Activated CD4-positive, CD25-positive, alpha-beta regulatory T cell treated with anti-CD3 and anti-CD28 coated beads, Interleukin-2, amount 50 U/mL, for 24 hours (primary cell): ENCODE results near the gene CCDC88C.
"Not testable (repeated sequence)": the region's sequence is repeated elsewhere in the genome, so short reads cannot be mapped to it uniquely, and the experiment has no call there.

Experiments used
- ATAC-seq, 2 donors: fragments of 150-1000 bp; cut with Tn5 transposase; one replicate each; pipeline ENCODE4 v1.10.0; 2021; ENCODE audit warnings: mild to moderate bottlenecking in 1 of 2, moderate library complexity in 1 of 2

Gene CCDC88C

DNA sequence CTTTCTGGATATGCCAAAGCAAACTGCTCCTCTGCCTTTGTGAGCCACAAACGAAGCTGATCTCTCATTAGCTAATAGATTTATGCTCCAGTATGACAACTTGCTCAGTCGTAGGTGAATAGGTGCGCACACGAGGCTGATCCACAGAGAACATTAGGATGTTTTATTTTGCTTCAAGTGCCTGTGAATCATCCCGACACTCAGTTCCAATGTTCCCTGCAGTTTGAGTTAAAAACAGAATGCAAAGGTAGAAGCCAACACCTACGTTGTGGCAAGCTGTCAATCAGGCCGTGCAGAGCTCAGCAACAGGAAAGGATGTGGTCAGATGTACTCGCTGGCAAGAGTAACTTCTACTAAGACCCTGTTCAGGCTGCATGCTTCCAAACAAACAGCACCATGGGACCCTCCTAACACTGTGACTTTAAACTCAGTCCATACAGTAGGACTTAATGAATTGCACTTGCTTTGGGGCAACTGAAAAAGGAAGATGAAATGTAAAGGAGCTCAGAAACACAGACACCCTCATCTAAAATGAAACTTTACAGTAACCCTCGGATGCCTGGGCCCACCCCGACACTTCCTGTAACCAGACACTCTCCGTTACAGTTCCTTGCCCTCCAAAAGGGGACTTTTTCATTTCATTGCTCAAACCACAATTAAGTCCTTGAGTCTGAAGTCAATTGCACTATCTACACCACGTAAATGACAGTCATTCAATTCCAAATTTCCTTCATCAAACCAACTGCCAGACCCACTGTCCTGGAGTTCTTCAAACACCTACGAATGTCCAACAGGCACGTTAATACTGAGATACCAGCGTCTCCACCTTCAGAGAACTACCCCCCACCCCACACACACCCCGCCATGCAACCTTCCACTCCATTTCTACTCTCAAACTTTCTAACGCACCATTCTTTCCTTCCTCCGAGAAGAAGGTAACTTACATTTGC lies 1.6 kb downstream of the CCDC88C start:
- ATAC-seq: peak; percentile 51 to 54

GRCh38 chr14:91414475-91414833 lies 3.2 kb downstream of the CCDC88C start:
- no peak for ATAC-seq

DNA sequence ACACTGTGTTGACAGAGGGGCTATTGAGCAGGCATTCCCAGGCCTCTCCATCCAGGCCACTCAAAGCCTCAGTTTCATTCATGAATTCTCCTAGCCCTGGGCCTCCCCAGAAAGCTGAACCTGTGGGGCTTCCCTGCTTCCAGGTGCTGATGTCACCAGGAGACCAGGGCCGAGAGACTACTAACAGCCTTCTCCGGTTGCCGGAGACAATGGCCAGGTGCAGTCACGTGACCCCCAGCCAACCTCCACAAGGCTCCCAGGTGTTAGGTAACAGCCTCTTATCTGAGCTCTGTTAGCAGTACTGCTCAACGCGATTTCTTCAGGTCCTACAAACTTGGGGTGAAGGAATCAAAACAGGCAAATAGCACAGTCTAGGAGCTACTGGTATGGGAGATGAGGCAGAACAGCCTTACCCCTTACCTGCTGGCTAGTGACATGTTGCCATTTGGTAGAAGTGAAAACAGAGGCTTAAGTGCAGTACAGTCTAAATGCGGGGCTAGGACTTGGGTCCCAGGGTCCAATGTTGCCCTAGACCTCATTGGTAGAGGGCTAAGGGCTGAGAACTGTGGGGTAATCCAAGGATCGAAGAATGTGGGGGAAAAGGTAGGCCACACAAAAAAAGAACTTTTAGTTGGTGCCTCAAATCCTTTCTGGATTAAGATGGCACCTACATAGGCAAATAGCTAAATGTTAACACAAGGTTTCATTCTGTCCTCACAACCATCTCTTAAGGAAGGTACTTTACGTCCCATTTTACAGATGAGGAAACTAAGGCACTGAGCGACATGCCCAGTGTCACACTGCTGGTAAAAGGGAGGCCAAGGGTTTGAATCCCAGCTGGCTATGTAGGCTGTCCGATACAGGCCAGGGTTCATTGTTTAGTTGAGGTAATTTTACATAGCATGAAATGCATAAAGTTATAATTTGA lies 3.8 kb downstream of the CCDC88C start:
- ATAC-seq: no peak

GRCh38 chr14:91412939-91413338 lies 4.7 kb downstream of the CCDC88C start:
- ATAC-seq: no peak

- peak; percentile 63 to 66 for ATAC-seq
These were observed 6.7 kb downstream of the CCDC88C start for GRCh38 chr14:91410771-91411536.

- ATAC-seq: peak; percentile 82 to 83
These were observed 7.5 kb downstream of the CCDC88C start for GRCh38 chr14:91409928-91410718.

DNA sequence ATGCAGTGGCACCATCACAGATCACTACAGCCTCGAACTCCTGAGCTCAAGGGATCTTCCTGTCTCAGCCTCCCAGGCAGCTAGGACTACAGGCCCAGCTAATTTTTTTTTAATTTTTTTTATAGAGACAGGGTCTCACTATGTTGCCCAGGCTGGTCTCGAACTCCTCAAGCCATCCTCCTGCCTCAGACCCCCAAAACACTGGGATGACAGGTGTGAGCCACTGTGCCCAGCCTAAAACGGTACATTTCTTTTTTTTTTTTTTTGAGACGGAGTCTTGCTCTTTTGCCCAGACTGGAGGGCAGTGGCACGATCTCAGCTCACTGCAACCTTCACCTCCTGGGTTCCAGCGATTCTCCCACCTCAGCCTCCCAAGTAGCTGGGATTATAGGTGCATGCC lies 8.4 kb downstream of the CCDC88C start:
- not testable (repeated sequence) for ATAC-seq

DNA sequence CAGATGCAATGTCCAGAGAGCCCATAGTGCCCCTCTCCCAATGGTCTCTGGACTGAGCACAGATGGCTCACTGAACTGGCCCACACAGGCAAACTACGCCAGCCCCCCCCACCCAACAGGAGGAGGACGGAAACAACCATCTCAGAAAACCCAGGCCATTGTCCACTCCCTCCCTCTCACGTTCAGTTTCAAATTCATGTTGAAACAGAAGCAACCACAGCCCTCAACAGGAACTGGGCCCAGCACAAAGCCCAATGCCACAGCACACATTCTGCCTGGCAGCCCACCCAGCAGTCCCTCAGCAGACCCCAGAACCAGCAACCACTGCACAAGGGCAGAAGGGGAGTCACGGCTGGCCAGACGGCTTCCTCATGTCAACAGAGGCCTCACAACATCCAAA lies 10.6 kb downstream of the CCDC88C start:
- no peak for ATAC-seq

DNA sequence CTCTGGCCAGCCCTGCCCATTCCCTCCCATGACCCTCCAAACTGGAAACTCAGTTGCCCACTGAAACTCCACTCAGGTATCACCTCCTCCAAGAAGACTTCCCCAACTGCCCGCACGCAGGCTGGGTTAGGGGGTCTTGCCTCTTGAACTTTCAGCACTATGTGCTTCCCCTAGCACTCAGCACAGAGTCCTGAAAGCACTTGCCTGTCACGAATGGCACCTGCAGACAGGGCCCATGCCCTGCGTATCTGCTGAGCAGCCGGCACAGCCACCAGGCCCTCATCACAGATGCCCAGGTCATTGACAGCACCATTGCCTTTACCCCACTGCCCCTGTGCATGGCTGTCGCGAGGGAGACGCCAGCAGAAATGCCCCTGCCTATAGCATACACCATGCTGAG lies 11.2 kb downstream of the CCDC88C start:
- ATAC-seq: no peak

DNA sequence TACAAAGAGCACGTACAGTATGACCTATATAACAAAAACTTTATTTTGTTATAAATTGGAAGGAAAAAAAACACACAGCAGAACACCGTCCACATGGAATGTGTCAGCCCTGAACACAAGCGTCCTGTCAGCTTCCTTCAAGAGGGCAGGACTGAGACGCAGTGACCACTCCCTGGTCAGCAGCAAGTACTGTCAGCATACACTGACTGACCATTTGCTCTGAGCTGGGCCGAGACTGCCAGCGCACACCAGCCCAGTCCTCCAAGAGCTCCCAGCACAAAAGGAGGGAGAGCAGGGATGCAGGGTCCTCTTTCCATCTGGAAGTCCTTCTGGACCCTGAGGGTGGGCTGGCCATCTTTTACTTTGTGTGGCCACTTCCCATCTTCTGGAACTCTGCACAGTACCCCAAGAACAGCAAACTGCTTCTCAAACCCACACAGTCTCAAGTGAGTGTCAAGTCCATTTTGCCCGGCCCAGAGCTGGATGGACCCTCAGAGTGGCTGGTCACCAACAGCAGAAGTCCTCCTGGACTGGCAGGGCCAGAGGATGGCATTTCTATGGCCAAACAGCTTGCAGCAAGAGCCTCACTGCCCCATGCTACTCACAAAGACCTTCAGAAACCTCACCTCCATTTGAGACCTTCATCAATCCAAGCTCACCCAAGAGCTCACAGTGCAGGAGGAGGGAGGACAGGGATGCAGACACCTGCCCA lies 11.7 kb downstream of the CCDC88C start:
- ATAC-seq: no peak

GRCh38 chr14:91405241-91405721 lies 12.3 kb downstream of the CCDC88C start:
- ATAC-seq: no peak

DNA sequence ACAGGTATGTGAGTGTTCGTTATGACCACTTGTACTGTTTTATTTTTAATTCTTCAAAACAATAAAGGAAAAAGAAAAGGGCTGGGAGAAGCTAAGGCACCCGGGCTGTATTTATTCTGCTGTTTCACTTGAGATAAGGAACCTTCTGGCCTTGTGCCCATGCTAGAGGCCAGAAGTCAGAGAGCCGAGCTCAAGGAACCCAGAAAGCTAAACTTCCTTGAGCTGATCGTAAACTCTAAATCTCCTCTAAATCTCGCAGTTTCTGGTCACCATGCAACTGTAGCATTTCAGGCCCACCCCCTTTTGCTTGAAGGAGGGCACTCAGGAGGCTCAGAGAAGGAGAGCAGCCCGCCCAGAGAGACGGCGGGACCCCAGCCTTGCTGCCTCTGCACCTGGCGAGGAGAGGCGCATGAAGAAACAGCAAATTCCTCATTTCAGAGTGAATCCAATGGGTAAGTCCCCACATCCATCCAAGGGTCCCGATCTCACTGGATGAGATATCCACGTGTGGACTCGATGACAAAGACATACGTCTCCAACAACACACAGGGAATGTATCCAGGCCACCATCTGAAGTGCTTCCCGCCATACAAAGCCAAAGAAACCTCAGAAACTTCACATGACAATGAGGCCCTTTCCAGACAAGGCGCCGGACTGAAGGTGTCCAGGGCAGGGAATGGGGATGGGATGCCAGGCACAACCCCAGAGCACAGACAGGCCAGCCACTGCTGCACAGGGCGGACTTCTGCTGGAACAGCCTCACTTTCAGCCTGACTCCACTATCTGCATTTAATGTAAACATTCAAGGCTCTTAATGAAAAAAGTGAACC lies 14.6 kb downstream of the CCDC88C start:
- no peak for ATAC-seq

GRCh38 chr14:91402348-91402747 lies 15.3 kb downstream of the CCDC88C start:
- no peak for ATAC-seq

DNA sequence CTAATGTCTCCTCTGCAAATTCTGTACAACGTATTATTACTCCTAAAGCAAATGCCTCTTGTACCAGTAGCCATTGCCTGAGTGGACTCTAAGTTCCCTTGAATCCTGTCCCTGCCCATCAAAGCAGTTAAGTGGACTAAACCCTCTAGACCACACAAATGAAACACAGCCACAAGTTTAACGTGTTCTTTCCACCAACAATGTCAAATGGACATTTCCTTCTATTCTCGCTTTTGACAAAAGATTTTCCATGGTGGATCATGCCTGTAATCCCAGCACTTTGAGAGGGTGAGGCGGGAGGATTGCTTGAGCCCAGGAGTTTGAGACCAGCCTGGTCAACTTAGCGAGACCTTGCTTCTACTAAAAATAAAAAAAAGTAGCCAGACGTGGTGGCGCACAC lies 15.9 kb downstream of the CCDC88C start:
- ATAC-seq: no peak

DNA sequence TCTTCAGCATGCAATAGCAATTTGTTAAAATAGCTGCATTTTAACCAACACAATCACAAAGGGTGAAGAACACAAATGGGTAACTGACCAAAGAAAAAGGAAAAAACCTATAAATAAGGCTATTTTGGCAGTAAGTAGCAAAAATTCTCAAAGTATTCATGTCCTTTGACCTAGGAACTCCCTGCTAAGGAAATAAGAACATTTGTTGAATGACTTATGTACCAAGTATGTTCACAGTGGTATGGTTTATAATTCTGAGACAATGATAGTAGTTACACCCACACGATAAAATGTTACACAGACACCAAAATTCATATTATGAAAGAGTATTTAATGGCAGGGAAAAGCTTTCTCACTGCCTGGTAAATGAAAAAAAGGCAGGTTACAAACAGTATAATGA lies 16.9 kb downstream of the CCDC88C start:
- ATAC-seq: no peak

DNA sequence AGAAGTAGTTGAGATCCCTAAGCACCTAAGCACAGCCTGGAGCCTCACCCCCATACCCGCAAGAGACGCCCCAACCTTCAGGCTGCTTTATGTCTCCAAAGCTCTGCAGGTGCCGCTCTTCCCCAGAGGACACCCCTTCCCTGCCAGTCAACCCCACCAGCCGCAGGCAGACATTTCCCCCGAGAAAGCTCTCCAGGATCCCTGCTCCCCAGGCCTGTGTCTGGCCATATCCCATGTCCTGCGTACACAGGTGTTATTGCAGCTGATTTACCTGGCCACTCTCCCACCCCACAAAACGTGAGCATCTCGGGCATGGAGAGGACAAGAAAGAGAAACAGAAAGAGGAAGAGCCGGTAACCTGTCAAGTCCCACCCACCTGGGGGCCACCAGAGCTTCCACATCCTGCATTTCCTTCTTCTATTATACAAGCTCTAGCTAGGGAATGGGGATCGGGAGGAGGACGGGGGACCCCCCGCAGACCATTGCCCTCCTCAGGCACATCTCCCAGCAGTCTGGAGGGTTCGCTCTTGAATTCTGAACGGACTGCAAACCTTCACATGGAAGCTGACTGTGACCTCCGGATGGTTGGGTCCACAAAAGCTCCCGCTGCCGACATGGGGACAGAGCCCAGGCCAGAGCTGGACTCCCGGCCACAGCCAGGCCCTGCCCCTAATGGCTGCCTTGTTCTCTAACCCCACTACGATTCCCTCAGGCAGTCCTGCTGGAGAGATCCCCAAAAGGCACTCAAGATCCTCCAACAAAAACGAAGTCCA lies 17.6 kb downstream of the CCDC88C start:
- peak; percentile 57 to 64 for ATAC-seq

DNA sequence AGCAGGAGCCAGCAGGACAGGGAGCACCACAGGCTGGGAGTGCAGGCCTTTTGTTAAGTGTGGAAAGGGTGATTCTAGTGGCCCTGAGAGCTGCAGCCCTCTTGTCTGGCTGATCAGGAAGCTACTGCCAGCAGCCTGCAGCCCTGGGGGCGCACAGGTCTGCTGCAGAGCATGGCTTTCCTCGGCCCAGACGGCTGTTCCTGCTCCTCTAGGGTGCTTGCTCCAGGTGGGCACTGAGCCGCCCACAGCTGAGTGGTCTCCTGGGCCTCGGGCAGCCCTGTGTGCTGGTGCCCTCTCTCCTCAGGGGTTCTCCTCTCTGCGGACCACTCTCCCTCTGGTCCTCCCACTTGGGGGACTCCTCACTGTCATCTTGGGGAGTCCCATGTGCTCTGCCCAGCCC lies 18.9 kb downstream of the CCDC88C start:
- ATAC-seq: no peak

- no peak for ATAC-seq
These were observed 19.5 kb downstream of the CCDC88C start for GRCh38 chr14:91397965-91398591.
